K562 (cell line): ENCODE data around the gene MDH2. TPM values are rescaled to one million over a fixed set of nuclear protein-coding genes. Genes with fewer than 3 reads are reported as not detected.
"Not testable (repeated sequence)": the region's sequence is repeated elsewhere in the genome, so short reads cannot be mapped to it uniquely, and the experiment has no call there.

Experiments
- ATAC-seq: fragments of 200-7000 bp; cut with Tn5 transposase; 3 replicates; pipeline ENCODE4 v1.9.1; 2020; ENCODE audit warnings: moderate library complexity
- BruUV-seq: library from RNA; stranded (reverse); fragments of 400-500 nt; replicated peaks from 2 replicates; lab custom pipeline; 2021; lab: Mats Ljungman, UMichigan
- CTCF ChIA-PET: fragments of 300-600 bp; formaldehyde crosslinking; extraction: SDS; loops from one replicate; lab custom pipeline; 2021; ENCODE audit warnings: low intra/inter-chr PET ratio; lab: Yijun Ruan, JAX
- POLR2A ChIA-PET: fragments of 300-600, 350-650 bp; sonication (Branson Sonifier 250); formaldehyde crosslinking; extraction: SDS; loops from one replicate; lab custom pipeline; 2021; ENCODE audit warnings: antibody characterized with exemption, inconsistent platforms; lab: Yijun Ruan, JAX
- DNase-seq, 4 experiments: peaks; one replicate each; pipeline versions ENCODE4 v3.0.0 to v3.0.0-alpha.2; 2011 to 2018; ENCODE audit warnings: low spot score in 3 of 4, mixed read lengths in 3 of 4; ENCODE audit errors: extremely low read depth in 1 of 4
- FAIRE-seq: peaks from 2 replicates; lab custom pipeline; 2011; peaks lifted over from hg19 to GRCh38; lab: Jason Lieb, UNC
- H2AFZ ChIP-seq: 2 replicates; pipeline ENCODE4 v1.6.0; 2011; ENCODE audit warnings: low read depth, low read length, control low read depth, inconsistent platforms
- H3K27ac ChIP-seq: fragments of 200-600 bp; 3 replicates; pipeline ENCODE4 v1.8.0; 2011; ENCODE audit warnings: low read depth, mild to moderate bottlenecking, control low read depth, inconsistent platforms, low read length, moderate library complexity, mixed read lengths; ENCODE audit errors: extremely low read depth
- H3K27me3 ChIP-seq, 2 experiments: fragments of 300-600 bp in 1 of 2; 2 replicates in 1 of 2; 3 replicates in 1 of 2; pipeline versions ENCODE4 v1.6.0 to v1.8.0; 2011; ENCODE audit warnings: inconsistent platforms in 2 of 2, low read length in 2 of 2, mild to moderate bottlenecking in 1 of 2, mixed read lengths in 1 of 2, moderate library complexity in 1 of 2; ENCODE audit not compliant: control insufficient read depth in 2 of 2, insufficient read depth in 2 of 2
- H3K36me3 ChIP-seq: fragments of 300-600 bp; 3 replicates; pipeline ENCODE4 v1.8.0; 2011; ENCODE audit warnings: mild to moderate bottlenecking, low read length, inconsistent platforms; ENCODE audit not compliant: control insufficient read depth, insufficient read depth
- H3K4me1 ChIP-seq, 2 experiments: fragments of 200-600 bp in 1 of 2; replicated peaks in 1 of 2; 2 replicates in 1 of 2; 3 replicates in 1 of 2; pipeline versions ENCODE4 v1.5.1 to v1.8.0; 2011; ENCODE audit warnings: inconsistent platforms in 2 of 2, low read length in 2 of 2, mild to moderate bottlenecking in 1 of 2, mixed read lengths in 1 of 2, moderate library complexity in 1 of 2; ENCODE audit not compliant: control insufficient read depth in 2 of 2, insufficient read depth in 2 of 2
- H3K4me2 ChIP-seq: 2 replicates; pipeline ENCODE4 v1.6.1; 2011; ENCODE audit warnings: low read length, control low read depth, inconsistent platforms, mixed read lengths; ENCODE audit not compliant: insufficient read depth
- H3K4me3 ChIP-seq: fragments of 200-600 bp; sonication (generic), shearing (Covaris generic); 2 replicates; pipeline ENCODE4 v1.5.1; 2016; ENCODE audit warnings: control low read depth, inconsistent platforms
- H3K79me2 ChIP-seq: fragments of 200-600 bp; 3 replicates; pipeline ENCODE4 v1.8.0; 2011; ENCODE audit warnings: low read length, inconsistent platforms; ENCODE audit not compliant: control insufficient read depth, insufficient read depth
- H3K9ac ChIP-seq, 2 experiments: 2 replicates each; pipeline versions ENCODE4 v1.6.0 to v1.6.1; 2011; ENCODE audit warnings: low read depth in 2 of 2, low read length in 2 of 2, control low read depth in 1 of 2, inconsistent platforms in 1 of 2, mild to moderate bottlenecking in 1 of 2, mixed read lengths in 1 of 2; ENCODE audit not compliant: insufficient read depth in 1 of 2
- H3K9me1 ChIP-seq: one replicate; pipeline ENCODE4 v1.6.0; 2011; ENCODE audit warnings: inconsistent platforms, mild to moderate bottlenecking, low read length, moderate library complexity; ENCODE audit not compliant: control insufficient read depth, insufficient read depth
- H3K9me3 ChIP-seq: replicated peaks from 2 replicates; pipeline ENCODE4 v1.5.1; 2011; ENCODE audit warnings: low read depth, low read length, inconsistent platforms; ENCODE audit not compliant: control insufficient read depth, insufficient read depth
- H4K20me1 ChIP-seq: replicated peaks from 2 replicates; pipeline ENCODE4 v1.6.1; 2011; ENCODE audit warnings: low read length, inconsistent platforms, mixed read lengths; ENCODE audit not compliant: control insufficient read depth, insufficient read depth
- BRD4 ChIP-seq: fragments of 200-600 bp; sonication (generic); IDR thresholded peaks from 2 replicates; pipeline ENCODE4 v1.6.1; 2017; ENCODE audit warnings: inconsistent platforms
- C11orf30 ChIP-seq: fragments of 450-650 bp; IDR thresholded peaks from 2 replicates; pipeline ENCODE4 v1.6.1; 2016; ENCODE audit warnings: low read depth, mild to moderate bottlenecking
- CEBPB ChIP-seq: fragments of 450-650 bp; IDR thresholded peaks from 2 replicates; pipeline ENCODE4 v1.6.1; 2016; ENCODE audit warnings: missing genetic modification characterization, missing compliant biosample characterization
- CEBPG ChIP-seq, 3 experiments: fragments of 200-800 bp in 1 of 3; sonication (Bioruptor generic) in 1 of 3; sonication (generic) in 1 of 3; formaldehyde crosslinking in 1 of 3; IDR thresholded peaks in 2 of 3; conservative IDR thresholded peaks in 1 of 3; 2 replicates each; pipeline versions ENCODE4 v1.6.1 to v1.8.0; 2016 to 2022; ENCODE audit warnings: missing compliant biosample characterization in 2 of 3, missing genetic modification characterization in 2 of 3, mild to moderate bottlenecking in 1 of 3, missing genetic modification reagents in 1 of 3
- ESRRA ChIP-seq: fragments of 450-650 bp; IDR thresholded peaks from 2 replicates; pipeline ENCODE4 v1.6.1; 2014; ENCODE audit warnings: low read depth, mild to moderate bottlenecking, moderate library complexity, borderline replicate concordance
- FOXA3 ChIP-seq, 2 experiments: fragments of 450-650 bp in 1 of 2; sonication (generic) in 1 of 2; formaldehyde crosslinking; IDR thresholded peaks in 1 of 2; conservative IDR thresholded peaks in 1 of 2; 2 replicates each; pipeline versions ENCODE4 v1.4.0 to v1.8.0; 2020 to 2022; ENCODE audit warnings: mild to moderate bottlenecking in 2 of 2, missing genetic modification reagents in 1 of 2
- MAFG ChIP-seq: fragments of 450-650 bp; conservative IDR thresholded peaks from 2 replicates; pipeline ENCODE4 v1.6.1; 2016; ENCODE audit warnings: missing genetic modification characterization, missing compliant biosample characterization
- NFE2 ChIP-seq: IDR thresholded peaks from 2 replicates; pipeline ENCODE4 v1.6.1; 2014; ENCODE audit warnings: antibody characterized with exemption, low read depth
- SRSF9 ChIP-seq: fragments of 200-400 bp; formaldehyde crosslinking; IDR thresholded peaks from 2 replicates; pipeline ENCODE4 v1.6.1; 2017; ENCODE audit warnings: low read depth, low read length, borderline replicate concordance
- U2AF2 ChIP-seq: fragments of 200-400 bp; formaldehyde crosslinking; optimal IDR thresholded peaks from 2 replicates; pipeline ENCODE3; 2017; ENCODE audit warnings: low read depth, mild to moderate bottlenecking, low read length
- XRCC5 ChIP-seq: fragments of 200-400 bp; formaldehyde crosslinking; IDR thresholded peaks from 2 replicates; pipeline ENCODE4 v1.6.1; 2017; ENCODE audit warnings: low read depth, mild to moderate bottlenecking, low read length
- ZNF121 ChIP-seq: sonication (generic); formaldehyde crosslinking; conservative IDR thresholded peaks from 2 replicates; pipeline ENCODE4 v1.8.0; 2022; ENCODE audit warnings: missing genetic modification reagents
- ZNF316 ChIP-seq: fragments of 450-650 bp; IDR thresholded peaks from 2 replicates; pipeline ENCODE4 v1.6.1; 2016
- ZNF384 ChIP-seq: IDR thresholded peaks from 2 replicates; pipeline ENCODE4 v1.6.1; 2012; ENCODE audit warnings: low read depth, low read length, improper control_type of control experiment
- WGBS: fragments of 100-300 bp; shearing (Covaris generic); methylation state at CpG from one replicate; pipeline ENCODE4 v1.1.6; 2016; ENCODE audit warnings: low coverage, mixed read lengths; ENCODE audit not compliant: insufficient coverage; ENCODE audit errors: missing lambda C conversion rate; 5-methylcytosine and 5-hydroxymethylcytosine counted together
- in situ Hi-C: fragments of 300-500 bp; cut with MboI; formaldehyde crosslinking; loops from 4 replicates; pipeline ENCODE4 v1.15.0; 2018; ENCODE audit warnings: inconsistent platforms, mixed read lengths
- intact Hi-C: fragments of 100-400 bp; cut with micrococcal nuclease; formaldehyde crosslinking; loops from 2 replicates; pipeline ENCODE4 v1.14.2; 2022
- polyA plus RNA-seq, 8 experiments: library from polyadenylated mRNA; depleted of rRNA in 4 of 8; stranded (reverse) in 5 of 8; unstranded in 3 of 8; fragments of >200 nt; fragmentation: Nextera tagmentation in 2 of 8; fragmentation: Illumina TruSeq in 1 of 8; extraction: Ambion mirVana in 2 of 8; extraction: Trizol in 1 of 8; gene quantifications; 2 replicates each; pipeline versions ENCODE4 v1.2.1 to v1.2.3, GENCODE V29; 2011 to 2014; ENCODE audit warnings: inconsistent platforms in 1 of 8, missing spikeins in 1 of 8
- total RNA-seq, 7 experiments: library from RNA; depleted of rRNA in 6 of 7; stranded (reverse); fragments of >200 nt in 6 of 7; fragmentation: Illumina TruSeq in 2 of 7; extraction: Trizol in 2 of 7; gene quantifications; 2 replicates each; pipeline versions ENCODE4 v1.2.1 to v1.2.3, GENCODE V29; 2011 to 2021; ENCODE audit warnings: low replicate concordance in 1 of 7

Gene MDH2
- total and polyA plus RNA-seq, 9 of the 15 experiments (the other 6 are each of a cell fraction or from before 2014, with no cell fraction given): 106 to 701 (median 242) TPM

DNA sequence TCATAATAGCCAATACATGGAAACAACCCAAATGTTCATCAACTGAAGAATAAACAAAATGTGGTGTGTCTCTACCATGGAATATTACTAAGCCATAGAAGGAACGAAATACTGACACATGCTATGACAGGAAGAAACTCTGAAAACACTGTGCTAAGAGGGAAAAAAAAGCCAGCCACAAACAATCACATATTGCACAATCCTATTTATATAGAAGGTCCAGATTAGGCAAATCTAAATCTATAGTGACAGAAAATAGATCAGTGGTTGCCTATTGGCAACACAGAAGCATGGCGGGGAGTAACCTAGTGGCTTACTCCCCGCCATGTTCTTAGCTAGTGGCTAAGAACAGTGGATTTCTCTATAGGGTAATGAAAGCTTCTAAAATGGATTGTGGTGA, 48.0 kb downstream of the MDH2 start:
- H3K36me3 ChIP-seq: no peaks in the 10 kb centered on the region

DNA sequence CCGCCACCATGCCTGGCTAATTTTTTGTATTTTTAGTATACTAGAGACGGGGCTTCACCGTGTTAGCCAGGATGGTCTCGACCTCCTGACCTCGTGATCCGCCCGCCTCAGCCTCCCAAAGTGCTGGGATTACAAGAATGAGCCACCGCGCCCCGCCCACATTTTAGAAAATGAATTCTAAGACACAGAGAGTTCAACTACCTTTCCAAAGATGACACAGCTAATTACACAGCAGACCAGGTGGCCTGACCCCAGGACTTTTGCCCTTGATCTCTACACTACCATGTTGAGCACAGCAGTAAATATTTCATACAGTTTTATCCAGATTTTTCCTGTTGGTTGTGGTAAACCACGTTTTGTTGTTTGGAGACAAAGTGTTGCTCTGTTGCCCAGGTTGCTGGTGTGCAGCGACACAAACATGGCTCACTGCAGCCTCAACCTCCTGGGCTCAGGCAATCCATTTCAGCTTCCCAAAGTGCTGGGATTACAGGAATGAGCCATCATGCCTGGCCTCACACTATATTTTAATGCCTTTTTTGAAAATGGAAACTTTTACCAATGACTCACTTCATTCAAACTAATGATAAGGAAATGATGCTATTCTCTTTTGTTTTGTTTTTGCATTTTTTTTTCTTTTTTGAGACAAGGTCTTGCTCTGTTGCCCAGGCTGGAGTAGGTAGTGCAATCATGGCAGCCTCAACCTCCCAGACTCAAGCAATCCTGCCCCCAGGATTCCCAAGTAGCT, 54.0 kb downstream of the MDH2 start:
- H3K27ac ChIP-seq, BruUV-seq, H3K4me3 ChIP-seq, in situ Hi-C loops, H3K27me3 ChIP-seq, CTCF ChIA-PET, H3K9me1 ChIP-seq, H3K4me2 ChIP-seq, H4K20me1 ChIP-seq, H3K9ac ChIP-seq, H3K4me1 ChIP-seq, H3K79me2 ChIP-seq, H3K9me3 ChIP-seq, intact Hi-C loops, FAIRE-seq, H3K36me3 ChIP-seq: not testable (repeated sequence)
- peak overlapping the region; percentile 69 for H2AFZ ChIP-seq
- peak in 1 of 4 experiments; percentile 16 for DNase-seq
- whole genome bisulfite sequencing: 17% methylated on average over 12 of the region's 12 CpGs
- peak; percentile 43 for ATAC-seq
- POLR2A ChIA-PET: interaction anchor here (0.6 kb wide), 2 partner anchors 48 to 53 kb away, joined by 4 read pairs; no protein-coding TSS in a partner anchor
- 0 out of 2 replicates have a peak, but pooled peaks have one; percentile 4 for TF ChIP-seq ZNF384
- TF ChIP-seq C11orf30: peak; percentile 30; the same call in 1 of the 2 replicates
- TF ChIP-seq MAFG: 0 out of 2 replicates have a peak, but pooled peaks have one; percentile 19
- TF ChIP-seq ZNF316: 0 out of 2 replicates have a peak, but pooled peaks have one; percentile 2
- TF ChIP-seq FOXA3 (CRISPR knock-in tag; conservative IDR thresholded peaks at IDR 0.05 in 1 of 2, IDR thresholded peaks at IDR 0.05 in 1 of 2): peak; percentile 38 to 46; a peak in 3 of 4 replicates
- TF ChIP-seq ZNF121 (CRISPR knock-in tag): 0 out of 2 replicates have a peak, but pooled peaks have one; percentile 8
- peak; percentile 53; the same call in 1 of the 2 replicates for TF ChIP-seq NFE2
- TF ChIP-seq ESRRA: 0 out of 2 replicates have a peak, but pooled peaks have one; percentile 25

More for the DNA sequence above, 48.0 kb downstream of the MDH2 start:
- TF ChIP-seq U2AF2: no peak
- TF ChIP-seq CEBPG (CRISPR knock-in tag; IDR thresholded peaks at IDR 0.05): no peak
- peak; percentile 39 to 81 for TF ChIP-seq CEBPG (tag; conservative IDR thresholded peaks at IDR 0.05 in 1 of 2, IDR thresholded peaks at IDR 0.05 in 1 of 2)
- TF ChIP-seq XRCC5: no peak
- TF ChIP-seq CEBPB (tag): peak; percentile 69
- TF ChIP-seq SRSF9: no peak
- no peak for TF ChIP-seq BRD4
- Histone ChIP-seq H3K9ac (no peak overlapping the region), H3K9me3 (no peaks in the 10 kb centered on the region), H3K4me2 (no peak overlapping the region), H2AFZ (no peak overlapping the region), H3K4me1 (no peaks in the 10 kb centered on the region), H4K20me1 (no peaks in the 10 kb centered on the region), H3K9me1 (no peaks in the 10 kb centered on the region), H3K27ac (no peak overlapping the region), H3K4me3 (no peak overlapping the region), H3K79me2 (no peaks in the 10 kb centered on the region), H3K27me3 (peaks cover 16 to 27% of the 10 kb centered on the region in 2 experiments)
- 12% methylated on average over 3 of the region's 3 CpGs for WGBS
- ChIA-PET CTCF (no interaction called here), POLR2A (interaction anchor here (0.7 to 1.1 kb wide), 3 partner anchors 12 to 45 kb away, joined by 3 read pairs; no protein-coding TSS in a partner anchor)
- ATAC-seq (no peak), DNase-seq (no peak), FAIRE-seq (no peak)
- intact Hi-C loops: no loop called here
- in situ Hi-C loops: no loop called here
- BruUV-seq: no TSS peak
